SIG-M5 treated with dmso at 0.1 percent for 504 hours (cell line): ENCODE measurements around the gene MAP3K10.
A peak's percentile ranks its signal among the peaks of the same experiment; 100 is the strongest.
"Not testable (repeated sequence)": the region's sequence is repeated elsewhere in the genome, so short reads cannot be mapped to it uniquely, and the experiment has no call there.

Source experiments
- DNase-seq: peaks from one replicate; lab custom pipeline; 2025; ENCODE audit not compliant: unreplicated experiment; lab: John Stamatoyannopoulos, UW

MAP3K10 gene

GRCh38 chr19:40171293-40171692 lies 19.9 kb upstream of the MAP3K10 start:
- not testable (repeated sequence) for DNase-seq

GRCh38 chr19:40174092-40174491 lies 17.1 kb upstream of the MAP3K10 start:
- DNase-seq, result no peak

- no peak for DNase-seq
Measured at GRCh38 chr19:40175820-40176219, 15.4 kb upstream of the MAP3K10 start.

- DNase-seq, result no peak
Measured at GRCh38 chr19:40177286-40178070, 13.7 kb upstream of the MAP3K10 start.

GRCh38 chr19:40178756-40179155 lies 12.5 kb upstream of the MAP3K10 start:
- DNase-seq, result no peak

GRCh38 chr19:40184273-40184672 lies 7.0 kb upstream of the MAP3K10 start:
- DNase-seq, result no peak

GRCh38 chr19:40191836-40192646 lies 815 bp downstream of the MAP3K10 start:
- DNase-seq, result peak; percentile 13

- no peak for DNase-seq
Measured at GRCh38 chr19:40192758-40193586, 1.7 kb downstream of the MAP3K10 start.

GRCh38 chr19:40193587-40193849 lies 2.3 kb downstream of the MAP3K10 start:
- no peak for DNase-seq

GRCh38 chr19:40198272-40198990 lies 7.2 kb downstream of the MAP3K10 start:
- DNase-seq, result no peak

- DNase-seq, result no peak
Measured at GRCh38 chr19:40200341-40201099, 9.3 kb downstream of the MAP3K10 start.

GRCh38 chr19:40204381-40204780 lies 13.2 kb downstream of the MAP3K10 start:
- DNase-seq, result no peak

GRCh38 chr19:40205760-40206159 lies 14.5 kb downstream of the MAP3K10 start:
- no peak for DNase-seq

- no peak for DNase-seq
Measured at GRCh38 chr19:40208602-40209001, 17.4 kb downstream of the MAP3K10 start.

GRCh38 chr19:40210889-40211288 lies 19.7 kb downstream of the MAP3K10 start:
- no peak for DNase-seq

GRCh38 chr19:40213251-40213829 lies 22.1 kb downstream of the MAP3K10 start:
- no peak for DNase-seq

- DNase-seq, result no peak
Measured at GRCh38 chr19:40213882-40214570, 22.8 kb downstream of the MAP3K10 start.

- no peak for DNase-seq
Measured at GRCh38 chr19:40214936-40215335, 23.7 kb downstream of the MAP3K10 start.

GRCh38 chr19:40216013-40216776 lies 25.0 kb downstream of the MAP3K10 start:
- no peak for DNase-seq
